GM23338 (cell line): Measurements from ENCODE around the gene MOCOS.

Source experiments
- CREB1 ChIP-seq: fragments of 250-450 bp; sonication (Bioruptor Pico); IDR thresholded peaks from 2 replicates; pipeline ENCODE4 v1.5.0; 2020; ENCODE audit warnings: low read depth, mild to moderate bottlenecking, moderate library complexity
- CTCF ChIP-seq, 2 experiments: fragments of 200-600 bp in 1 of 2; sonication (generic) in 1 of 2; conservative IDR thresholded peaks; 2 replicates each; pipeline versions ENCODE4 v1.5.1 to v1.6.1; 2016 to 2017; ENCODE audit warnings: antibody characterized with exemption in 2 of 2, low read depth in 2 of 2, mild to moderate bottlenecking in 2 of 2, moderate library complexity in 1 of 2
- EZH2 ChIP-seq: fragments of 200-600 bp; sonication (generic); IDR thresholded peaks from one replicate; pipeline ENCODE4 v1.8.0; 2017; ENCODE audit warnings: antibody characterized with exemption, mild to moderate bottlenecking, low read depth; ENCODE audit not compliant: unreplicated experiment
- EZH2phosphoT487 ChIP-seq: fragments of 200-600 bp; sonication (generic); IDR thresholded peaks from one replicate; pipeline ENCODE4 v1.8.1; 2018; ENCODE audit warnings: antibody characterized with exemption; ENCODE audit not compliant: unreplicated experiment
- JUNB ChIP-seq: IDR thresholded peaks from one replicate; pipeline ENCODE4 v1.6.1; 2016; ENCODE audit warnings: antibody characterized with exemption; ENCODE audit not compliant: unreplicated experiment
- POLR2AphosphoS5 ChIP-seq: IDR thresholded peaks from 2 replicates; pipeline ENCODE4 v1.6.1; 2016; ENCODE audit warnings: antibody characterized with exemption, low read depth
- ZNF462 ChIP-seq: fragments of 250-450 bp; sonication (Bioruptor Pico); IDR thresholded peaks from 2 replicates; pipeline ENCODE4 v1.5.0; 2020; ENCODE audit warnings: mild to moderate bottlenecking, moderate library complexity
- TF ChIP-seq, protein P1 (sequence below): IDR thresholded peaks from one replicate; pipeline ENCODE4 v1.6.1; 2018; ENCODE audit warnings: antibody characterized with exemption; ENCODE audit not compliant: unreplicated experiment
- TF ChIP-seq, protein P2 (sequence below): IDR thresholded peaks from 2 replicates; pipeline ENCODE4 v1.6.1; 2016; ENCODE audit warnings: antibody characterized with exemption

DNA sequence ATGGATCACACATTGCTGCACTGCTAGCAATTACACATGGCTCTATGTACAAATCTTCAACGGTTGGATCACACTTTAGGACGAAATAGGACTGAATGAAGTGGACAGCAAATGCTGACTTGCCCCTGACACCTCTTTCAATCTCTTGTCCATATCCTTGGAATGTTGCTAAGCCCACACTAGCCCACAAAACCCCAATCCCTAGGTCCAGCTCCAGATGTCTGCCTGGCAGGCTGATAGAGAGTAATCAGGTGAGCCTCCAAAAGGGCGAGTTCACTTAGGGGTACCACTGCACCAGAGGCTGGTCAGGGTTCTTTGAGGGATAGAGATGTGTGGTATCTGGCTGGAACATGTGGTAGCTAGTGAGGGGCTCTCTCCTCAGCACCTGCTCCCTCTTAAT, 91.7 kb downstream of the MOCOS start:
- TF ChIP-seq CREB1, result no peak
- no peak for TF ChIP-seq CTCF (conservative IDR thresholded peaks at IDR 0.05; ENCODE audit: low read depth in 2 of 2)
- TF ChIP-seq, protein P1, sequence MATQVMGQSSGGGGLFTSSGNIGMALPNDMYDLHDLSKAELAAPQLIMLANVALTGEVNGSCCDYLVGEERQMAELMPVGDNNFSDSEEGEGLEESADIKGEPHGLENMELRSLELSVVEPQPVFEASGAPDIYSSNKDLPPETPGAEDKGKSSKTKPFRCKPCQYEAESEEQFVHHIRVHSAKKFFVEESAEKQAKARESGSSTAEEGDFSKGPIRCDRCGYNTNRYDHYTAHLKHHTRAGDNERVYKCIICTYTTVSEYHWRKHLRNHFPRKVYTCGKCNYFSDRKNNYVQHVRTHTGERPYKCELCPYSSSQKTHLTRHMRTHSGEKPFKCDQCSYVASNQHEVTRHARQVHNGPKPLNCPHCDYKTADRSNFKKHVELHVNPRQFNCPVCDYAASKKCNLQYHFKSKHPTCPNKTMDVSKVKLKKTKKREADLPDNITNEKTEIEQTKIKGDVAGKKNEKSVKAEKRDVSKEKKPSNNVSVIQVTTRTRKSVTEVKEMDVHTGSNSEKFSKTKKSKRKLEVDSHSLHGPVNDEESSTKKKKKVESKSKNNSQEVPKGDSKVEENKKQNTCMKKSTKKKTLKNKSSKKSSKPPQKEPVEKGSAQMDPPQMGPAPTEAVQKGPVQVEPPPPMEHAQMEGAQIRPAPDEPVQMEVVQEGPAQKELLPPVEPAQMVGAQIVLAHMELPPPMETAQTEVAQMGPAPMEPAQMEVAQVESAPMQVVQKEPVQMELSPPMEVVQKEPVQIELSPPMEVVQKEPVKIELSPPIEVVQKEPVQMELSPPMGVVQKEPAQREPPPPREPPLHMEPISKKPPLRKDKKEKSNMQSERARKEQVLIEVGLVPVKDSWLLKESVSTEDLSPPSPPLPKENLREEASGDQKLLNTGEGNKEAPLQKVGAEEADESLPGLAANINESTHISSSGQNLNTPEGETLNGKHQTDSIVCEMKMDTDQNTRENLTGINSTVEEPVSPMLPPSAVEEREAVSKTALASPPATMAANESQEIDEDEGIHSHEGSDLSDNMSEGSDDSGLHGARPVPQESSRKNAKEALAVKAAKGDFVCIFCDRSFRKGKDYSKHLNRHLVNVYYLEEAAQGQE, result no peak
- no peak for TF ChIP-seq EZH2
- no peak for TF ChIP-seq POLR2AphosphoS5
- TF ChIP-seq, protein P2, sequence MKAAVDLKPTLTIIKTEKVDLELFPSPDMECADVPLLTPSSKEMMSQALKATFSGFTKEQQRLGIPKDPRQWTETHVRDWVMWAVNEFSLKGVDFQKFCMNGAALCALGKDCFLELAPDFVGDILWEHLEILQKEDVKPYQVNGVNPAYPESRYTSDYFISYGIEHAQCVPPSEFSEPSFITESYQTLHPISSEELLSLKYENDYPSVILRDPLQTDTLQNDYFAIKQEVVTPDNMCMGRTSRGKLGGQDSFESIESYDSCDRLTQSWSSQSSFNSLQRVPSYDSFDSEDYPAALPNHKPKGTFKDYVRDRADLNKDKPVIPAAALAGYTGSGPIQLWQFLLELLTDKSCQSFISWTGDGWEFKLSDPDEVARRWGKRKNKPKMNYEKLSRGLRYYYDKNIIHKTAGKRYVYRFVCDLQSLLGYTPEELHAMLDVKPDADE, result no peak
- TF ChIP-seq ZNF462 (CRISPR knock-in tag), result no peak
- TF ChIP-seq JUNB, result no peak
- TF ChIP-seq EZH2phosphoT487, result no peak
